Tibial artery (tissue), 4 donors: ENCODE data around the gene SRGAP3.
A peak's percentile ranks its signal among the peaks of the same experiment; 100 is the strongest.

Experiments used
- DNase-seq, 2 donors: peaks; one replicate each; pipeline ENCODE4 v3.0.0-alpha.2; 2019
- H3K27ac ChIP-seq, 2 donors: fragments of 200-600 bp; sonication (generic) in 1 of 2; 1 replicate in 1 of 2; 2 replicates in 1 of 2; pipeline ENCODE4 v1.5.1; 2018 to 2019; ENCODE audit warnings: mild to moderate bottlenecking in 1 of 2
- H3K27me3 ChIP-seq, 2 donors: fragments of 200-600 bp; sonication (generic) in 1 of 2; one replicate each; pipeline versions ENCODE4 v1.5.1 to v1.6.0; 2016 to 2019
- H3K36me3 ChIP-seq, 3 donors: fragments of 200-600 bp; sonication (generic) in 2 of 3; one replicate each; pipeline ENCODE4 v1.5.1; 2016 to 2019; ENCODE audit warnings: mild to moderate bottlenecking in 2 of 3
- H3K4me1 ChIP-seq, 4 donors: fragments of 200-600 bp; sonication (generic) in 2 of 4; 1 replicate in 3 of 4; 2 replicates in 1 of 4; pipeline ENCODE4 v1.5.1; 2016 to 2019
- H3K4me3 ChIP-seq, 2 donors: fragments of 200-600 bp; sonication (generic) in 1 of 2; 1 replicate in 1 of 2; 2 replicates in 1 of 2; pipeline ENCODE4 v1.5.1; 2018 to 2019; ENCODE audit warnings: mild to moderate bottlenecking in 2 of 2
- H3K9me3 ChIP-seq, 3 donors: fragments of 200-600 bp; sonication (generic) in 1 of 3; one replicate each; pipeline ENCODE4 v1.5.1; 2016 to 2019
- intact Hi-C: fragments of 100-400 bp; cut with DNase I; formaldehyde crosslinking; loops from one replicate; pipeline ENCODE4 v1.15.0; 2023; ENCODE audit warnings: low total_unique reads
- TF ChIP-seq, protein P1 (sequence below), 2 experiments: fragments of 200-600 bp in 1 of 2; fragments of 450-650 bp in 1 of 2; IDR thresholded peaks; one replicate each; pipeline ENCODE4 v1.5.1; 2017 to 2019; ENCODE audit warnings: antibody characterized with exemption in 2 of 2, mild to moderate bottlenecking in 1 of 2, moderate library complexity in 1 of 2

SRGAP3 gene

DNA sequence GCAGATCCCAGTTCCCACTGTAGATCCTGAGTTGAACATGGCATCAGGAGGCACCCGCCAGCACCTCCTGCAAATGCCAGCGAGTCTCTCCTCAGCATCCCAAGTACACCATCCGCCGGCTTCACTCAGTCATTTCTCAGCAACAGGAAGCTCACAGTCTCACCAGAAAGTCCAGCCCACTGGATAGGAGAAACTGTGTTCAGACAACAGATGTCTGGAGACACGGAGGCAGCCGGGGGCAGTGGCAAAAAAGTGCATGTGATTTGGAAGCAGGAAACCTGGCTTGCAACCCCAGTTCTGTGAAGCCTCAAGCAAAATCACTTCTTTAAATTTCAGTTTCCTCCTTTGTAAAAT is 68.7 kb downstream of the SRGAP3 start:
- Histone ChIP-seq H3K36me3 (no peaks in the 10 kb centered on the region), H3K27ac (no peak overlapping the region), H3K4me1 (peaks cover 0 to under 1% (median 0%) of the 10 kb centered on the region in 4 donors), H3K9me3 (no peaks in the 10 kb centered on the region), H3K27me3 (no peaks in the 10 kb centered on the region), H3K4me3 (no peak overlapping the region)
- TF ChIP-seq, protein P1, sequence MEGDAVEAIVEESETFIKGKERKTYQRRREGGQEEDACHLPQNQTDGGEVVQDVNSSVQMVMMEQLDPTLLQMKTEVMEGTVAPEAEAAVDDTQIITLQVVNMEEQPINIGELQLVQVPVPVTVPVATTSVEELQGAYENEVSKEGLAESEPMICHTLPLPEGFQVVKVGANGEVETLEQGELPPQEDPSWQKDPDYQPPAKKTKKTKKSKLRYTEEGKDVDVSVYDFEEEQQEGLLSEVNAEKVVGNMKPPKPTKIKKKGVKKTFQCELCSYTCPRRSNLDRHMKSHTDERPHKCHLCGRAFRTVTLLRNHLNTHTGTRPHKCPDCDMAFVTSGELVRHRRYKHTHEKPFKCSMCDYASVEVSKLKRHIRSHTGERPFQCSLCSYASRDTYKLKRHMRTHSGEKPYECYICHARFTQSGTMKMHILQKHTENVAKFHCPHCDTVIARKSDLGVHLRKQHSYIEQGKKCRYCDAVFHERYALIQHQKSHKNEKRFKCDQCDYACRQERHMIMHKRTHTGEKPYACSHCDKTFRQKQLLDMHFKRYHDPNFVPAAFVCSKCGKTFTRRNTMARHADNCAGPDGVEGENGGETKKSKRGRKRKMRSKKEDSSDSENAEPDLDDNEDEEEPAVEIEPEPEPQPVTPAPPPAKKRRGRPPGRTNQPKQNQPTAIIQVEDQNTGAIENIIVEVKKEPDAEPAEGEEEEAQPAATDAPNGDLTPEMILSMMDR (IDR thresholded peaks at IDR 0.05), result no peak
- intact Hi-C loops, result no loop called here
- DNase-seq, result peak in 1 of 2 donors; percentile 29

DNA sequence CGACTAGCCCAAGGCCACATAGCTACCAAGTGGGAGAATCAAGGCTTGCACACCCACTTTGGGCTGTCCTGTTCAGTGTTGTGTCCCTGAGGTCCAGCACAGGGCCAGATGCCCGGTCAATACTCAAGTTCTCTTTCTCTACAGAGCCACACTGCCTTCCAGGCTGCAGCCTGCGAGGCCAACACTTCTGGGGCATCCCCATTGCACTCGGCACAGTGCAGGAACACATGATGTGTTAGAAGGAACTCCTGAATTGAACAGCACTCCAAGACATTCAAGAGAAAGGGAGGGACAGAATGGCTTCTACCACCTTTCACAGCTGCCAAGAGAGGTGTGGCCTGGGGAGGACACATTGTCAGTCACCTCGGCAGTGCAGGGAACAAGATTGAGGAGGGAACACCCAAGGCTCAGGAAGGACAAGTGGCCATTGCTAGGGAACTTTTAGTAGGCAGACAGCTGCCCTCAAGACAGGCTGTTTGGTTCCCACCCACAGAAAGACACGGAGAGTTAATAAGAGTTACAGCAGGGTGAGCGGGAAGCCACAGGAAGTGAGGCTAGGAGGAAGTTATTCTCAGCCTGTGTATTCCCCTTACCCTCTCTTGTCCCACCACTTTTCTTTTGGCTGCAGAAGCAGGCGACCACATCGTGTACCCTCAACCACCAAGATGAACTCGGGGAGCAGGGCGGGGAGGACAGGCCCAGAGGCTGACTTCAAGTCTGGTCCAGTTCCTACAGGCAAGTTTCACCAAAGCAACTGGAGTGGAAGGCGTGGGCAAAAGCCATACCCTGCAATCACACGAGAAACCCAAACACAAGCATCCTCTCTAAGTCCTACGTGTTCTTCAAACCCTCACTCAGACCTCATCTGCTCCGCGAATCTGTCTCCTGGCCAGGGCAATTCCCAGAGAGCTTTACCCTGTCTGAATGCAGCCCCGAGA is 69.4 kb downstream of the SRGAP3 start:
- Histone ChIP-seq H3K27ac (no peak overlapping the region), H3K4me3 (no peak overlapping the region)
- intact Hi-C loops, result no loop called here

DNA sequence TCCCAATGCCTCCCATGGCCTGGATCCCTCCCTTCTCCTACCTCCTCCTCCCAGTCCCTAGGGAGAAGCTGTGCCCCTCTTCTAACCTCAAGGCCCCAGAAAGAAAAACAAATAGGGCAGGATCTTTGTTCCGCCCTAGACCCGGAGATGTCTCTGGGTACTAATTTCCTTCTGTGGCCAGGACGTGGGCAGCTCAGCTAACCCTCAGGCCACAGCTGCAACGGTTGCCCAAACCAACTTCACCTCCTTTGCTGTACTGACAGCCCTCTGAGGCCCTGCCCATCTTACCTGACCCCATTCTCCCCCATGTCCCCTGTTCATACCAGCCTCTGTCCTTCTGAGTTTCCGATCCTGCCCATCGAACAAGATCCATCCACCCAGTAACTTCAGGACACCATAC is 70.7 kb downstream of the SRGAP3 start:
- no peak for DNase-seq
- H3K36me3 ChIP-seq, result no peaks in the 10 kb centered on the region
- TF ChIP-seq, protein P1 (IDR thresholded peaks at IDR 0.05), result no peak
- no peak overlapping the region for H3K4me3 ChIP-seq
- H3K27me3 ChIP-seq, result no peaks in the 10 kb centered on the region
- no peak overlapping the region for H3K27ac ChIP-seq
- H3K9me3 ChIP-seq, result no peaks in the 10 kb centered on the region
- intact Hi-C loops, result no loop called here
- peaks cover 0 to 6% (median 0%) of the 10 kb centered on the region in 4 donors for H3K4me1 ChIP-seq

More for the DNA sequence above, 69.4 kb downstream of the SRGAP3 start:
- no peak for DNase-seq
- no peaks in the 10 kb centered on the region for H3K36me3 ChIP-seq
- H3K9me3 ChIP-seq, result no peaks in the 10 kb centered on the region
- peaks cover 0 to 6% (median 0%) of the 10 kb centered on the region in 4 donors for H3K4me1 ChIP-seq
- TF ChIP-seq, protein P1 (IDR thresholded peaks at IDR 0.05), result no peak
- no peaks in the 10 kb centered on the region for H3K27me3 ChIP-seq

DNA sequence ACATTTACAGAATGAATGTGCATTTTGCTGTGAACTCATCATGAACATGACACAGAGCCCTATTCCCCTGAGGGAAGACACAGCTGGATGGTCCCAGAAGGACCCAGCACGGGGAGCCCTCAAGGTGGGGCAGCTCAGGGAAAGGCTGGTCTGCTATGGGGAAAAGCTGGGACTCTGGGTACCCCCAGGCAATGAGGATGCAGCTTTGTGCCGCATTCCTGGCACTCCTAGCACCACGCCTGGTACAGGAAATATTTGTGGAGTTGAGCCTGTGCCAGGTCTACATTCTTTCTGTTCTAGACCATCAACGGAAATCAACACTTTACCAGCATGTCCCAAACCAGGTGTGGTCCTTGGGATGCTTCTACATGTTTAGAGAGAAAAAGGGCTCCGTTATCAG is 74.0 kb downstream of the SRGAP3 start:
- intact Hi-C loops, result no loop called here
- Histone ChIP-seq H3K27me3 (no peaks in the 10 kb centered on the region), H3K9me3 (no peaks in the 10 kb centered on the region), H3K4me3 (no peak overlapping the region), H3K36me3 (no peaks in the 10 kb centered on the region), H3K4me1 (peaks cover 0 to 10% (median 0%) of the 10 kb centered on the region in 4 donors), H3K27ac (no peak overlapping the region)
- TF ChIP-seq, protein P1 (IDR thresholded peaks at IDR 0.05), result no peak
- DNase-seq, result no peak

DNA sequence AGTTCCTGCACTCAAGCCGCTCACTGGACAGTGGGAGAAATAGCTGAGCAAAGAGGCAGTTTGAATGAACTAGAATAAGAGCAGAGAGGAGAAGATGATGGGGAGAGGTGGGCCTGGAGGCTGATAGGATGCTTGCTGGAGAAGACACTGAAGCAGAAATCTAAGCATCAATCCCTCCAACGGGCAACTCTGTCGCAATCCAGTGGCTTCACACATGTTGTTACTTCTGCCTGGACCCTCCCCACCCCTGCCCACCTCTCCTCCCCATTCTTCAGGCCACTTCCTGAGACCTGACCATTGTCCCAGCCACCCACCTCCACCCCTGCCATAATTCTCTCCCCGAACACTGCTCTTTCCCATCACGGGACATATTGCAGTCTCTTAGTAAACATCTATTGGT is 76.0 kb downstream of the SRGAP3 start:
- intact Hi-C loops, result no loop called here
- no peaks in the 10 kb centered on the region for H3K9me3 ChIP-seq
- no peaks in the 10 kb centered on the region for H3K36me3 ChIP-seq
- H3K4me1 ChIP-seq, result peaks cover 0 to 10% (median 0%) of the 10 kb centered on the region in 4 donors
- no peaks in the 10 kb centered on the region for H3K27me3 ChIP-seq
- no peak overlapping the region for H3K4me3 ChIP-seq
- TF ChIP-seq, protein P1 (IDR thresholded peaks at IDR 0.05), result no peak
- no peak for DNase-seq
- H3K27ac ChIP-seq, result no peak overlapping the region
